ENCODE measurements around the gene ITGA3.

ITGA3 gene

GRCh38 chr17:50055426-50056216 lies at the start of gene ITGA3:
Gene ITGA3, plus strand, starts transcription at chr17:50056110. Its CDS starts 330 bp downstream, at chr17:50056440.
- DNase-seq = peak; percentile 75

- no peak for DNase-seq
Measured at GRCh38 chr17:50009282-50009681, 46.6 kb upstream of the ITGA3 start.

GRCh38 chr17:50013079-50013478 lies 42.8 kb upstream of the ITGA3 start:
- no peak for DNase-seq

GRCh38 chr17:50014471-50015088 lies 41.3 kb upstream of the ITGA3 start:
- DNase-seq = no peak

- no peak for DNase-seq
Measured at GRCh38 chr17:50015146-50015545, 40.8 kb upstream of the ITGA3 start.

GRCh38 chr17:50018909-50019308 lies 37.0 kb upstream of the ITGA3 start:
- DNase-seq = no peak

- DNase-seq = no peak
Measured at GRCh38 chr17:50020841-50021599, 34.9 kb upstream of the ITGA3 start.

GRCh38 chr17:50021681-50022370 lies 34.1 kb upstream of the ITGA3 start:
- no peak for DNase-seq

GRCh38 chr17:50022463-50023130 lies 33.3 kb upstream of the ITGA3 start:
- no peak for DNase-seq

GRCh38 chr17:50023520-50023919 lies 32.4 kb upstream of the ITGA3 start:
- DNase-seq = no peak

GRCh38 chr17:50024808-50025207 lies 31.1 kb upstream of the ITGA3 start:
- DNase-seq = no peak

- no peak for DNase-seq
Measured at GRCh38 chr17:50026046-50026675, 29.7 kb upstream of the ITGA3 start.

GRCh38 chr17:50026837-50027171 lies 29.1 kb upstream of the ITGA3 start:
- DNase-seq = peak; percentile 77

- DNase-seq = peak; percentile 94
Measured at GRCh38 chr17:50027172-50027880, 28.6 kb upstream of the ITGA3 start.

- DNase-seq = peak; percentile 79
Measured at GRCh38 chr17:50027881-50028735, 27.8 kb upstream of the ITGA3 start.

- no peak for DNase-seq
Measured at GRCh38 chr17:50028736-50029120, 27.2 kb upstream of the ITGA3 start.

- DNase-seq = no peak
Measured at GRCh38 chr17:50029185-50029584, 26.7 kb upstream of the ITGA3 start.

GRCh38 chr17:50033316-50033715 lies 22.6 kb upstream of the ITGA3 start:
- DNase-seq = peak; percentile 58

- no peak for DNase-seq
Measured at GRCh38 chr17:50034498-50035364, 21.2 kb upstream of the ITGA3 start.
